Measurements from ENCODE around the gene TMOD1. TPM values are rescaled to one million over a fixed set of nuclear protein-coding genes. Genes with fewer than 3 reads are reported as not detected.

The TMOD1 gene
- total and polyA plus RNA-seq, 9 of the 15 experiments (the other 6 are each of a cell fraction or from before 2014, with no cell fraction given), result 7.1 to 41.2 (median 14.2) TPM

- no TSS peak for BruUV-seq (replicated peaks)
- Histone ChIP-seq H3K27ac (ENCODE audit: extremely low read depth, low read depth, low read length) (no peak overlapping the region), H3K9me1 (ENCODE audit: control insufficient read depth, insufficient read depth, low read length) (no peaks in the 10 kb centered on the region), H3K79me2 (ENCODE audit: control insufficient read depth, insufficient read depth, low read length) (0 out of 3 replicates have a peak, but pooled peaks cover 3% of the 10 kb centered on the region), H3K4me1 (replicated peaks in 1 of 2; ENCODE audit: control insufficient read depth in 2 of 2, insufficient read depth in 2 of 2, low read length in 2 of 2) (no peaks in the 10 kb centered on the region), H3K4me2 (ENCODE audit: insufficient read depth, low read length) (no peak overlapping the region), H3K36me3 (ENCODE audit: control insufficient read depth, insufficient read depth, low read length) (peaks cover 55% of the 10 kb centered on the region), H3K27me3 (ENCODE audit: control insufficient read depth in 2 of 2, insufficient read depth in 2 of 2, low read length in 2 of 2) (no peaks in the 10 kb centered on the region), H3K9ac (ENCODE audit: insufficient read depth in 1 of 2, low read depth in 2 of 2, low read length in 2 of 2) (no peak overlapping the region), H3K9me3 (replicated peaks; ENCODE audit: control insufficient read depth, insufficient read depth, low read depth, low read length) (no peaks in the 10 kb centered on the region), H4K20me1 (replicated peaks; ENCODE audit: control insufficient read depth, insufficient read depth, low read length) (peaks cover 5% of the 10 kb centered on the region; the same call in 1 of the 2 replicates), H2AFZ (ENCODE audit: low read depth, low read length) (no peak overlapping the region), H3K4me3 (no peak overlapping the region)
- FAIRE-seq (no peak), DNase-seq (ENCODE audit: extremely low read depth in 1 of 4, low spot score in 3 of 4) (no peak), ATAC-seq (no peak)
- in situ Hi-C loops (cut with MboI), result no loop called here
- no peak for TF ChIP-seq ZBTB17 (CRISPR knock-in tag; IDR thresholded peaks at IDR 0.05)
- no peak for TF ChIP-seq TARDBP (IDR thresholded peaks at IDR 0.05)
- no peak for TF ChIP-seq PTBP1 (IDR thresholded peaks at IDR 0.05; ENCODE audit: low read depth, low read length)
- TF ChIP-seq, protein P1, sequence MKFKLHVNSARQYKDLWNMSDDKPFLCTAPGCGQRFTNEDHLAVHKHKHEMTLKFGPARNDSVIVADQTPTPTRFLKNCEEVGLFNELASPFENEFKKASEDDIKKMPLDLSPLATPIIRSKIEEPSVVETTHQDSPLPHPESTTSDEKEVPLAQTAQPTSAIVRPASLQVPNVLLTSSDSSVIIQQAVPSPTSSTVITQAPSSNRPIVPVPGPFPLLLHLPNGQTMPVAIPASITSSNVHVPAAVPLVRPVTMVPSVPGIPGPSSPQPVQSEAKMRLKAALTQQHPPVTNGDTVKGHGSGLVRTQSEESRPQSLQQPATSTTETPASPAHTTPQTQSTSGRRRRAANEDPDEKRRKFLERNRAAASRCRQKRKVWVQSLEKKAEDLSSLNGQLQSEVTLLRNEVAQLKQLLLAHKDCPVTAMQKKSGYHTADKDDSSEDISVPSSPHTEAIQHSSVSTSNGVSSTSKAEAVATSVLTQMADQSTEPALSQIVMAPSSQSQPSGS (CRISPR knock-in tag; IDR thresholded peaks at IDR 0.05), result no peak
- TF ChIP-seq, protein P2, sequence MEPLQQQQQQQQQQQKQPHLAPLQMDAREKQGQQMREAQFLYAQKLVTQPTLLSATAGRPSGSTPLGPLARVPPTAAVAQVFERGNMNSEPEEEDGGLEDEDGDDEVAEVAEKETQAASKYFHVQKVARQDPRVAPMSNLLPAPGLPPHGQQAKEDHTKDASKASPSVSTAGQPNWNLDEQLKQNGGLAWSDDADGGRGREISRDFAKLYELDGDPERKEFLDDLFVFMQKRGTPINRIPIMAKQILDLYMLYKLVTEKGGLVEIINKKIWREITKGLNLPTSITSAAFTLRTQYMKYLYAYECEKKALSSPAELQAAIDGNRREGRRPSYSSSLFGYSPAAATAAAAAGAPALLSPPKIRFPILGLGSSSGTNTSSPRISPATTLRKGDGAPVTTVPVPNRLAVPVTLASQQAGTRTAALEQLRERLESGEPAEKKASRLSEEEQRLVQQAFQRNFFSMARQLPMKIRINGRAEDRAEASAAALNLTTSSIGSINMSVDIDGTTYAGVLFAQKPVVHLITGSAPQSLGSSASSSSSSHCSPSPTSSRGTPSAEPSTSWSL (CRISPR knock-in tag; IDR thresholded peaks at IDR 0.05; ENCODE audit: borderline replicate concordance), result no peak
- TF ChIP-seq ARID1B (IDR thresholded peaks at IDR 0.05), result no peak
- TF ChIP-seq BCL6 (CRISPR knock-in tag; IDR thresholded peaks at IDR 0.05), result no peak
- no peak for TF ChIP-seq FOXA3 (CRISPR knock-in tag; conservative IDR thresholded peaks at IDR 0.05 in 1 of 2, IDR thresholded peaks at IDR 0.05 in 1 of 2)
- no peak for TF ChIP-seq HNRNPLL (IDR thresholded peaks at IDR 0.05; ENCODE audit: low read depth, low read length, poor library complexity, severe bottlenecking)
- TF ChIP-seq, protein P3, sequence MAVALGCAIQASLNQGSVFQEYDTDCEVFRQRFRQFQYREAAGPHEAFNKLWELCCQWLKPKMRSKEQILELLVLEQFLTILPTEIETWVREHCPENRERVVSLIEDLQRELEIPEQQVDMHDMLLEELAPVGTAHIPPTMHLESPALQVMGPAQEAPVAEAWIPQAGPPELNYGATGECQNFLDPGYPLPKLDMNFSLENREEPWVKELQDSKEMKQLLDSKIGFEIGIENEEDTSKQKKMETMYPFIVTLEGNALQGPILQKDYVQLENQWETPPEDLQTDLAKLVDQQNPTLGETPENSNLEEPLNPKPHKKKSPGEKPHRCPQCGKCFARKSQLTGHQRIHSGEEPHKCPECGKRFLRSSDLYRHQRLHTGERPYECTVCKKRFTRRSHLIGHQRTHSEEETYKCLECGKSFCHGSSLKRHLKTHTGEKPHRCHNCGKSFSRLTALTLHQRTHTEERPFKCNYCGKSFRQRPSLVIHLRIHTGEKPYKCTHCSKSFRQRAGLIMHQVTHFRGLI (CRISPR knock-in tag; IDR thresholded peaks at IDR 0.05), result no peak
- no peak for TF ChIP-seq ZNF146 (CRISPR knock-in tag; IDR thresholded peaks at IDR 0.05; ENCODE audit: unreplicated experiment)
- 80% methylated on average over 3 of the region's 3 CpGs for WGBS (ENCODE audit: insufficient coverage, low coverage, missing lambda C conversion rate)
- intact Hi-C loops (cut with micrococcal nuclease), result no loop called here
- ChIA-PET POLR2A (interaction anchor here (0.5 to 1.5 kb wide), 4 partner anchors 18 to 171 kb away, joined by 3 to 5 read pairs (median 4); no protein-coding TSS in a partner anchor), CTCF (ENCODE audit: low intra/inter-chr PET ratio) (no interaction called here)
Observed at GRCh38 chr9:97534185-97534584, 32.7 kb downstream of the TMOD1 start.

Measured in K562 (cell line).